HCT116 (cell line): ENCODE data around the gene RAB34.

ENCODE experiments used
- ATF3 ChIP-seq: IDR thresholded peaks from 2 replicates; pipeline ENCODE4 v1.6.1; 2012
- CBX3 ChIP-seq: IDR thresholded peaks from 2 replicates; pipeline ENCODE4 v1.6.1; 2012; ENCODE audit warnings: low read depth
- CEBPB ChIP-seq: IDR thresholded peaks from 2 replicates; pipeline ENCODE4 v1.6.1; 2012; ENCODE audit warnings: low read depth
- CTCF ChIP-seq, 3 experiments: fragments of 200-600 bp in 1 of 3; sonication (generic) in 1 of 3; IDR thresholded peaks in 2 of 3; conservative IDR thresholded peaks in 1 of 3; 2 replicates each; pipeline ENCODE4 v1.5.1; 2012 to 2017; ENCODE audit warnings: low read depth in 2 of 3, low read length in 2 of 3, antibody characterized with exemption in 1 of 3, borderline replicate concordance in 1 of 3, control low read depth in 1 of 3, mild to moderate bottlenecking in 1 of 3, mixed read lengths in 1 of 3, mixed run types in 1 of 3, moderate library complexity in 1 of 3; ENCODE audit not compliant: insufficient read depth in 1 of 3
- EZH2 ChIP-seq: fragments of 200-600 bp; sonication (generic); IDR thresholded peaks from 2 replicates; pipeline ENCODE4 v1.6.1; 2017; ENCODE audit warnings: antibody characterized with exemption, mixed run types
- EZH2phosphoT487 ChIP-seq: fragments of 200-600 bp; IDR thresholded peaks from 2 replicates; pipeline ENCODE4 v1.6.1; 2018; ENCODE audit warnings: antibody characterized with exemption, borderline replicate concordance
- MAX ChIP-seq: IDR thresholded peaks from 2 replicates; pipeline ENCODE4 v1.6.1; 2012
- POLR2A ChIP-seq: IDR thresholded peaks from 2 replicates; pipeline ENCODE4 v1.7.0; 2011; ENCODE audit warnings: borderline replicate concordance; ENCODE audit not compliant: insufficient read depth, insufficient read length; ENCODE audit errors: extremely low read depth
- POLR2AphosphoS5 ChIP-seq: IDR thresholded peaks from 2 replicates; pipeline ENCODE4 v1.6.1; 2011; ENCODE audit warnings: mild to moderate bottlenecking, low read depth, low read length, moderate library complexity
- RAD21 ChIP-seq: IDR thresholded peaks from 2 replicates; pipeline ENCODE4 v1.6.1; 2012; ENCODE audit warnings: low read depth, mild to moderate bottlenecking
- SIN3A ChIP-seq: IDR thresholded peaks from 2 replicates; pipeline ENCODE4 v1.6.1; 2012; ENCODE audit warnings: low read depth
- SP1 ChIP-seq: IDR thresholded peaks from 2 replicates; pipeline ENCODE4 v1.6.1; 2012; ENCODE audit warnings: low read depth
- ZNF274 ChIP-seq: fragments of 200-500 bp; sonication (Bioruptor generic); IDR thresholded peaks from 2 replicates; pipeline ENCODE4 v1.6.1; 2014; ENCODE audit warnings: mild to moderate bottlenecking, low read depth, low read length, inconsistent platforms
- TF ChIP-seq, protein P1 (sequence below): IDR thresholded peaks from 2 replicates; pipeline ENCODE4 v1.6.1; 2012; ENCODE audit warnings: low read depth

DNA sequence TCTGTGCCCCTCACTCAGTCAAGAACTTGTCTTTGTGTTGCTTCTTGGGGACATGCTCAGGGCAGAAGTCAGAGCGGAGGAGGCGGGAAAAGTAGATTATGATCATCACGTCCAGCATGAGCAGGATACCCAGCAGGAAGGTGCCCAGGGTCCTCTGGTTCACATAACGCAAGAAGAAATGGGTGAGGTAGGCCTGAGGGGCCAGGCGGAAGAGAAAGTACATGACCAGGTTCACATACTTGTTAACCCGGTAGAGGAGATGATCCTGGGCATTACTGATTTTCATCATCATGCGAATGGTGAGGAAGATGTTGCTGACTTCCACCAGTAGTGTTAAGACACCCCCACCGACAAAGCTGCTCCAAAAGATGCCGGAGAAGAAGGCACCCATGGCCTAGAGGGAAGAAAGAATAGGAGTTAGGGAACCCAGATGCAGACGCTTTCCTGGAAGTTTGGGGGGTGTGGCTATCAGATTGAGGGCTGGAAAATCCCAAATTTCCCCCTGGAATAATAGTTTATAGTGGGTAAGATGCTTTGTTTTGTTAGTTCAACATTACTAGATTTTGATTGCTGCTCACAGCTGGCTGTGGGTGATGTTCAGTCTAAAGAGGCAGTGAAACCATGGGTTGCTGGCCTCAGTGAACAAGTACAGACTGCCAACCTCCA, 7.0 kb upstream of the RAB34 start:
- TF ChIP-seq CTCF (IDR thresholded peaks at IDR 0.05 in 2 of 3, conservative IDR thresholded peaks at IDR 0.05 in 1 of 3; ENCODE audit: borderline replicate concordance in 1 of 3, insufficient read depth in 1 of 3, low read depth in 2 of 3, low read length in 2 of 3) (no peak), SP1 (peak; percentile 30; the same call in 1 of the 2 replicates), POLR2AphosphoS5 (no peak), EZH2 (no peak), EZH2phosphoT487 (no peak), ATF3 (no peak), ZNF274 (no peak), POLR2A (no peak), CEBPB (no peak), RAD21 (no peak), CBX3 (no peak), SIN3A (peak; percentile 47; the same call in 1 of the 2 replicates), MAX (no peak)
- TF ChIP-seq, protein P1, sequence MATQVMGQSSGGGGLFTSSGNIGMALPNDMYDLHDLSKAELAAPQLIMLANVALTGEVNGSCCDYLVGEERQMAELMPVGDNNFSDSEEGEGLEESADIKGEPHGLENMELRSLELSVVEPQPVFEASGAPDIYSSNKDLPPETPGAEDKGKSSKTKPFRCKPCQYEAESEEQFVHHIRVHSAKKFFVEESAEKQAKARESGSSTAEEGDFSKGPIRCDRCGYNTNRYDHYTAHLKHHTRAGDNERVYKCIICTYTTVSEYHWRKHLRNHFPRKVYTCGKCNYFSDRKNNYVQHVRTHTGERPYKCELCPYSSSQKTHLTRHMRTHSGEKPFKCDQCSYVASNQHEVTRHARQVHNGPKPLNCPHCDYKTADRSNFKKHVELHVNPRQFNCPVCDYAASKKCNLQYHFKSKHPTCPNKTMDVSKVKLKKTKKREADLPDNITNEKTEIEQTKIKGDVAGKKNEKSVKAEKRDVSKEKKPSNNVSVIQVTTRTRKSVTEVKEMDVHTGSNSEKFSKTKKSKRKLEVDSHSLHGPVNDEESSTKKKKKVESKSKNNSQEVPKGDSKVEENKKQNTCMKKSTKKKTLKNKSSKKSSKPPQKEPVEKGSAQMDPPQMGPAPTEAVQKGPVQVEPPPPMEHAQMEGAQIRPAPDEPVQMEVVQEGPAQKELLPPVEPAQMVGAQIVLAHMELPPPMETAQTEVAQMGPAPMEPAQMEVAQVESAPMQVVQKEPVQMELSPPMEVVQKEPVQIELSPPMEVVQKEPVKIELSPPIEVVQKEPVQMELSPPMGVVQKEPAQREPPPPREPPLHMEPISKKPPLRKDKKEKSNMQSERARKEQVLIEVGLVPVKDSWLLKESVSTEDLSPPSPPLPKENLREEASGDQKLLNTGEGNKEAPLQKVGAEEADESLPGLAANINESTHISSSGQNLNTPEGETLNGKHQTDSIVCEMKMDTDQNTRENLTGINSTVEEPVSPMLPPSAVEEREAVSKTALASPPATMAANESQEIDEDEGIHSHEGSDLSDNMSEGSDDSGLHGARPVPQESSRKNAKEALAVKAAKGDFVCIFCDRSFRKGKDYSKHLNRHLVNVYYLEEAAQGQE = no peak
